HG02798 (cell line): ENCODE measurements around the gene EFCAB7.
"Not testable (repeated sequence)": the region's sequence is repeated elsewhere in the genome, so short reads cannot be mapped to it uniquely, and the experiment has no call there.

Experiments
- ATAC-seq: cut with Tn5 transposase; IDR thresholded peaks from one replicate; pipeline ENCODE4 v1.9.1; 2021; ENCODE audit warnings: mild to moderate bottlenecking; ENCODE audit not compliant: unreplicated experiment, poor library complexity

EFCAB7 gene

GRCh38 chr1:63548303-63548702 is 25.0 kb downstream of the EFCAB7 start:
- ATAC-seq = no peak

DNA sequence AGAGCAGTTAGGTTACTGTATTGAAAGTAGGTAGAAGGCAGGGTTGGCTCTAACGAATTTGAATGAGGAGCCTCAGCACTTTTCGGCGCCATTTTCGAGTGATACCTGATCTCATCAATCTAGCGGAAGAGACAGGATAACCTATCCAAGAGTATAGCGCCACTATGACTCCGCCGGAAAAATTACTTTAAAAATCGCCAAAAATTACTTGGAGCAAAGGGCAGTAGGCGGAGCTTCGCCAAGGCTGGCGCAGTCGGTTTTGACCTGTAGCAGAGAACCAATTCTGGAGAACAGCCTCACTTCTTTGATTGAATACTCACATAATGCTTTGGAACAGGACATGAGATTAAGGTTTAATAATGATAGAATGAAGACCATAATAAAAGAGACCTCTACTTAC is 25.6 kb downstream of the EFCAB7 start:
- ATAC-seq = no peak

DNA sequence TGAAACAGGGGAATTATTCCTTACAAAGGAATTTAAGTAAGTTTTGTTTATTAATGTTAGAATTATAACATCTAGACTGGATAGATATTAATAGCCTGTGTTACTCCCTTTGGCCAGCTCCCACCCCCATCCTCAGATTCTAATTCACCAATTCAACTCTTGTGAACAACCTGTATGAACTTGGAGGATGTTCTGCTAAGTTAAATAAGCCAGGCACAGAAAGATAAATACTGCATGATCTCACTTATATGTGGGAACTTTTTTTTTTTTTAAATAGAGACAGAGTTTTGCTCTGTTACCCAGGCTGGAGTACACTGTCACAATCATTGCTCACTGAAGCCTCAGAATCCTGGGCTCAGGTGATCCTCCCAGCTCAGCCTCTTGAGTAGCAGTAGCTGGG is 32.2 kb downstream of the EFCAB7 start:
- ATAC-seq = no peak

DNA sequence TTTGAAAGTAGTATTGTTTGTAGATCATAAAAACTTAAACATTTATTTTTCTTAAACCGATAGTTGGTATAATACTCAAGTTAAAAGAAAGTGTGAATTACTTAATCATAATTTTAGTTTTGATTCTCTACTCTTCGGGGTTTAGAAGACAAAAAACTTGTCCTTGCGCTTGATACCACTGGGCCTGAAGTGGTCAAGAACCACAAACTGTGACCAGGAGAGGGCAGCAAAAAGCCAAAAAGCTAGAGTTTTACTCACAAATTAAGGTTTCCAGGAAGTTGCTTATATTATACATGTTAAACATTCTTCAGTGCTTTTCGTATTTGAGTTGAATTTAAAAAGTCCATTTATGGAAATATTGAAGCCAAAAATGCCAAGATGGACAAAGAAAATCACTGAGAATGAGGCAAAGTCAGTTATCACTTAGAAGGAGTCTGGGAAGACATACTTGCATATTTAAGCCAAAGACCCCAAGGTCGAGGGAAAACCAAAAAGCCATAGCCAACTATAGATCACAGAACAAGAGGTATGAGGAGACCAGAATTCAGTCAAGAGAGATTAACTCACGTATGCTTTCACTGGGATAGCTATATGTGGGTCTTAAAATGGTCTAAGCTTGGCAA is 34.2 kb downstream of the EFCAB7 start:
- peak; percentile 49 for ATAC-seq

DNA sequence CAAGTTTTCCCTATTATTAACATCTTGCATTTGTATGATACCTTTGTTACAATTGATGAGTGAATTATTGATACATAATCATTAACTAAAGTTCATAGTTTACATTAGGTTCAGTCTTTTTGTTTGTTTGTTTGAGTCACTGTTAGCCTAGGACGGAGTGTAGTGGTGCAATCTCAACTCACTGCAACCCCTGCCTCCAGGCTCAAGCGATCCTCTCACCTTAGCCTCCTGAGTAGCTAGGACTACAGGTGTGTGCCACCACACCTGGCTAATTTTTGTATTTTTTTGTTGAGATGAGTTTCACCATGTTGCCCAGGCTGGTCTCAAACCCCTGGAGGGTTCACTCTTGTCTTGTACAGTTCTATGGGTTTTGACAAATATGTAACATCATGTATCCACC is 36.0 kb downstream of the EFCAB7 start:
- no peak for ATAC-seq

DNA sequence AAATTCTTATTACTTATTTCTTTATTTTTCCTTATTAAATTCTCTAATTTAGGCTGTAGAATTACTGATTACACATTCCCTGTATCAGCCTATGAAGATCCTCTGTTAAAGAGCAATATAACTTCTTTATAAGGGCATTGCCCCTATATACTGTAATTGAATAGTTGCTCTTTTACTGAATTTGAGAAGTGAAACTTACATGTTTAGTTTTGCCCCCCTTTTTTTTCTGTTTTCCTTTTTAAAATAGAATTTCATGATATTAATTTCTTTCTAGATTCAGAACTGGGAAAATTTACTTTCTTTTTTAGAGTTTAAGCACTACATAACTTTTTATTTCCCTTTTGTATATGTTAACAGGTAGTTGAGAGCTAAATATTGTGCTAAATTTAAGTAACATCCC is 40.4 kb downstream of the EFCAB7 start:
- ATAC-seq = no peak

DNA sequence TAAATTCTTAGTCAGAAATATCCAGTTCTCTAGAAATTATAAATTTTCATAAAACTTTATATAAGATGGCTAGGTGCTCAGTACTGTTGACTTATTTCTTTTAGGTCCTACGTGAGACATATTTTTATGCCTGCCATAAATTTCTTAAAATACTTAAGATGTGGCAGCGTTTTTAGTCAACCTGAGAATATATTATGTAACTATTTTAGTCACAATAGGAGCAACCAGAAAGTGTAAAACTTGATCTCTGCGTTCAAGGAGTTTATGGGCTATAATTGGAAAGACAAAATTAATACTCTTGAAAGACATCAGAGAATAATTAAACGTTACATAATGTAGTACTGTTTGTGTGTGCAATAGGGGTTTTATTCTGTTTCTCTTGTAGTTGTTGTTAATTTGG is 45.7 kb downstream of the EFCAB7 start:
- ATAC-seq = no peak

- no peak for ATAC-seq
Observed at GRCh38 chr1:63569640-63570316, 46.5 kb downstream of the EFCAB7 start.

DNA sequence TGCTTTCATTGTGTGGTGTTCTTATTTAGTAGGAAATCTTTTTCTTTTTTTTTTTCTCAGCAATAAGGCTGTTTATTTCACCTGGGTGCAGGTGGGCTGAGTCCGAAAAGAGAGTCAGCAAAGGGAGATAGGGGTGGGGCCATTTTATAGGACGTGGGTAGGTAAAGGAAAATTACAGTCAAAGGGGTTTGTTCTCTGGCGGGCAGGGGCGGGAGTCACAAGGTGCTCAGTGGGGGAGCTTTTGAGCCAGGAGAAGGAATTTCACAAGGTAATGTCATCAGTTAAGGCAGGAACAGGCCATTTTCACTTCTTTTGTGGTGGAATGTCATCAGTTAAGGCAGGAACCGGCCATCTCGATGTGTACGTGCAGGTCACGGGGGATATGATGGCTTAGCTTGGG is 49.4 kb downstream of the EFCAB7 start:
- ATAC-seq = not testable (repeated sequence)

DNA sequence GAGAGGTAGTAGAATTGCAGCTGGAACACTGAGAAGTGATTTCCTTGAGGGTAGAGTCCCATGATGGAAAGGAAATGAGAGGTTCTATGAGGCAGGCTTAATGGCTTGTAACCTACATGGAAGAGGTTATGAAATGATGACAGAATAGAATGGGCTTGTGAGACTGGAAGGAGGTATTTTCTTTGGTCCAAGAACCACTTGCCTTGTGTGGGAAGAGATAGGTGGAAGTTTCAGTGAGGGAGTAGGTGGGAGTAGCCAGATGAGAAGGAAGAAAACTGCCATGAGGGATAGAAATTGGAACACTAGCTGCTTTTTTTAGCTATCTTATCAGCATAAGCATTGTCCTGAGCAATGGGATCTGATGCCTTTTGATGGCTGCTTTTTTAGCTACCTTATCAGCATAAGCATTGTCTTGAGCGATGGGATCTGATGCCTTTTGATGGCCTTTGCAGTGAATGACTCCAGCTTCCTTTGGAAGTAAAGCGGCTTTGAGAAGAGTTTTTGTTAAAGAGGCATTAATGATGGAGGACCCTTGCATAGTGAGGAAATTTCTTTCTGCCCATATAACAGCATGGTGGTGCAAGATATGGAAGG is 51.0 kb downstream of the EFCAB7 start:
- not testable (repeated sequence) for ATAC-seq

- peak; percentile 59 for ATAC-seq
Observed at GRCh38 chr1:63575340-63575826, 52.1 kb downstream of the EFCAB7 start.

GRCh38 chr1:63586326-63586725 is 63.0 kb downstream of the EFCAB7 start:
- ATAC-seq = not testable (repeated sequence)

- no peak for ATAC-seq
Observed at GRCh38 chr1:63590166-63590560, 66.8 kb downstream of the EFCAB7 start.

GRCh38 chr1:63592536-63593302 is 69.4 kb downstream of the EFCAB7 start:
- no peak for ATAC-seq

GRCh38 chr1:63593303-63593885 is 70.1 kb downstream of the EFCAB7 start, which contains the start of gene PGM1:
Gene PGM1 (plus strand): TSS chr1:63593411. CDS start chr1:63593489, 78 bp downstream.
- peak; percentile 82 for ATAC-seq

DNA sequence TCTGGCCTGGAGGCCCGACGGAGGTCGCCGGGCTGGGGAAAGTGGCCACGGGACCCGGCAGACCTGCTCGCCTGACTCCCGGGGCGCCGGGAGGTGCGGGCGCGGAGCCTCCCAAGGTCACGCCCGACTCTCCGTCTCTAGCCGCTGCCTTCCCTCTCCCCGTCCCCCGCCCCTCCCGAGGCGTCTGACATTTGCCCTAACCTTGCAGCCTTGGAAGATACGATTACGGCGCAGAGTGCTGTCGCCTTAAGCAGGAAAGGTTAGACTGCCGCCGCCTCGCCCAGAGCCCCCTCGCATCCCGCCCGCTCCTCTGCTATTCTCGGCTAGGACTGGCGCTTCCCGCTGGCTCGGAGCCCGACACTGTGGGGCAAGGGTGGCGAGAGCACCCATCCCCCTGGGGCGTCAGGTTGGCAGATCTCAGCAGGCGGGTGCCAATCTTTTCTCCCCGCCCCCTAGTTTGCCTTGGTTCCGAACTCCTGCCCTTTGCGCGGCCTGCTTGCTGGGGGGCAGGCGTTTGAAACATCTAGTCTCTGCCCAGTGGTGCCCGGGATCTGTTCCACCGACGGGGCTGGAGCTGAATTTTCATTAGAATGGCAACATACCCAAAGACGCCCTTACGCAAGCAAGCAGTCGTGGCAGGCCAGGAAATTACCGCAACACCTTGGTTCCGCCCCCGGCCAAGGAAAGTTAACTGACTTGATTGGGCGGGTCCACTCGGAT is 70.7 kb downstream of the EFCAB7 start:
- peak; percentile 50 for ATAC-seq

- ATAC-seq = no peak
Observed at GRCh38 chr1:63595435-63595834, 72.1 kb downstream of the EFCAB7 start.

- ATAC-seq = no peak
Observed at GRCh38 chr1:63599799-63600198, 76.5 kb downstream of the EFCAB7 start.

DNA sequence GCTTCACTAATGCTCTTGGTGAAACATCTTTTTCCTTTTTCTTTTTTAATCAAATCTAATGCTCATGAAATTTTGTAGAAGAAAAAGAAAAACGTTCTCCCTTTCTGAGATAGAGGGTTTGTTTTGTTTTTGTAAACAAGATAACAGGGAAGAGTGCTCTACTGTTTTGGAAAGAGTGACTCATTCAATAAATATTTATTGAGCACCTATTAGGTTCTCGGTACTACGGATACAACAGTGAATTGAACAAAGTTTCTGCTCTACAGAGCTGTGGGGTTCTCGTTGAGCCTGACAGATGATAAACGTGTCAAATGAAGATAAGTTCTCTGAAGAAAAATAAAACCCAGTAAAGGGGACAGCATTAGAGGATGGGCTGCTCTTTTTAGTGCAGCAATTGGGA is 76.9 kb downstream of the EFCAB7 start:
- no peak for ATAC-seq

GRCh38 chr1:63601061-63601460 is 77.7 kb downstream of the EFCAB7 start:
- ATAC-seq = no peak
